Neural cell (in vitro differentiated cells): ENCODE data around the gene KIF5C.

ENCODE experiments used
- CTCF ChIP-seq: fragments of 450-650 bp; IDR thresholded peaks from 2 replicates; pipeline ENCODE4 v1.5.1; 2014; ENCODE audit warnings: antibody characterized with exemption, mild to moderate bottlenecking, moderate library complexity; ENCODE audit not compliant: poor library complexity, severe bottlenecking
- EZH2 ChIP-seq: fragments of 200-600, 300-800 bp; shearing (Covaris generic), sonication (generic); IDR thresholded peaks from 2 replicates; pipeline ENCODE4 v1.6.1; 2014; ENCODE audit warnings: antibody characterized with exemption, low read length, borderline replicate concordance, mild to moderate bottlenecking; ENCODE audit not compliant: insufficient read depth, poor library complexity, severe bottlenecking
- POLR2AphosphoS5 ChIP-seq: IDR thresholded peaks from 2 replicates; pipeline ENCODE4 v1.6.1; 2012

- TF ChIP-seq CTCF (no peak), EZH2 (no peak), POLR2AphosphoS5 (no peak)
Observed at GRCh38 chr2:148867079-148867769, 7.8 kb upstream of the KIF5C start.
